HG03103 (cell line): ENCODE results near the gene MYF6.
A peak's percentile ranks its signal among the peaks of the same experiment; 100 is the strongest.

Experiments used
- ATAC-seq: cut with Tn5 transposase; IDR thresholded peaks from one replicate; pipeline ENCODE4 v1.9.1; 2021; ENCODE audit warnings: low read depth; ENCODE audit not compliant: unreplicated experiment

MYF6 gene

GRCh38 chr12:80702889-80703805, 4.3 kb upstream of the MYF6 start:
- peak; percentile 86 for ATAC-seq

GRCh38 chr12:80704420-80704819, 3.0 kb upstream of the MYF6 start:
- no peak for ATAC-seq

- ATAC-seq, result no peak
Observed at GRCh38 chr12:80707830-80708258, 410 bp downstream of the MYF6 start.

- no peak for ATAC-seq
Observed at GRCh38 chr12:80708259-80708974, 983 bp downstream of the MYF6 start.

DNA sequence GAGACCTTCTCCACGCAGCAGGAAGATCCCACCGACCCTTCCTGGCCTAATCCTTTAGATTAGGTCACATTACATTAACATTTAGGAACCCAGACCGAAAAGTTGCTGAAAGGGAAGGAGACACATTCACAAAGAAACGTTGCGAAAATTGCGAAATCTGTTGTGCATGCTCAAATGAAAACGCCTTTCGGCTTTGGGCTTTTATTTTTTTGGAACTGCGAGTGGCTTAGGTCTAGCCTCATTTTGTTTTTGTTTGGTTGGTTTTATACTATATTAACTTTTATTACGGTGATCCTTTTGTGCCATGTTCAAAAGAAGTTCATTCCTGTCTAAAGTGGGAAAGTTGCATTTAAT, 1.5 kb downstream of the MYF6 start:
- ATAC-seq, result no peak

DNA sequence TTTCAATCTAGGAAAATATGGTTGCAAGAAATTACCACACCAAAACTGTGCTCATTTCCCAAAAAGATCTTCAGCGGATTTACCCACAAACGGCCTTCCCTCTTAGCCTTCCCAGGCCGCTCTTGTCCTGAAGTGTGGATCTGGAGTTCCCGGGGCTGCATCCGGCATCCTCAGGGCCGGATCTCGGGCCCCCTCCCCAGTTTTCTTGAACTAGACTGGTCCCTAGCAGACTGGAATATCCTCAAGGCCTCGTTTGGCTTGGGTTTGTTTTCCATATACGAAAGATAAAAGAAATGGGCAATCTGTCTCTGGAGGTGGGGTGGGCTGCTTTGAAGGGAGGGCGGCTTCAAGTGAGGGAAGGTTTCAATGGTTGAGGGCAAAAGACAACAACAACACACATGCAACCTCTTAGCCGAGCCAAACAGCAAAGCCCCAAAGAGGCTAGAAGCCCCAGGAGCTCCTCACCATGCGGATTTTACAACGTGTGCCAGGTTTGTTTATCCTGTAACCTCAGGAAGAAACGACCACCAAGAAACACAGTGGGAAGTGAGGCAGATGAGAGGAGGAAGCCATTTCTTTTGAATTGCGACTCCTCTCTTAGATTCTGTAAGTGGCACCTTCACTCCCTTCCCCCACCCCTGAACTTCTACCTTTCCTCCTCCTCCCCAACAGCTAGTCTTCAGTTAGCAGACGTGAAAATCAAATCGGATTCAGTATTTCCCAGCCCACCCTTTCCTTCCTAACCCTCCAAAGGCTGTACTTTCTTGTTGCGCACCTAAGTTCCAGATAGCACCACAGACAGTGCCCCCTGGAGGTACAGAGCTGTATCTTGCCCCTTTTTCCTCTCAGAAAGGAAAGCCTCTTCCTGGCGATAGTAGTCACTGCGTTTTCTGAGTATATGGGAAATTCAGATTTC, 2.6 kb downstream of the MYF6 start:
- ATAC-seq, result peak; percentile 45

DNA sequence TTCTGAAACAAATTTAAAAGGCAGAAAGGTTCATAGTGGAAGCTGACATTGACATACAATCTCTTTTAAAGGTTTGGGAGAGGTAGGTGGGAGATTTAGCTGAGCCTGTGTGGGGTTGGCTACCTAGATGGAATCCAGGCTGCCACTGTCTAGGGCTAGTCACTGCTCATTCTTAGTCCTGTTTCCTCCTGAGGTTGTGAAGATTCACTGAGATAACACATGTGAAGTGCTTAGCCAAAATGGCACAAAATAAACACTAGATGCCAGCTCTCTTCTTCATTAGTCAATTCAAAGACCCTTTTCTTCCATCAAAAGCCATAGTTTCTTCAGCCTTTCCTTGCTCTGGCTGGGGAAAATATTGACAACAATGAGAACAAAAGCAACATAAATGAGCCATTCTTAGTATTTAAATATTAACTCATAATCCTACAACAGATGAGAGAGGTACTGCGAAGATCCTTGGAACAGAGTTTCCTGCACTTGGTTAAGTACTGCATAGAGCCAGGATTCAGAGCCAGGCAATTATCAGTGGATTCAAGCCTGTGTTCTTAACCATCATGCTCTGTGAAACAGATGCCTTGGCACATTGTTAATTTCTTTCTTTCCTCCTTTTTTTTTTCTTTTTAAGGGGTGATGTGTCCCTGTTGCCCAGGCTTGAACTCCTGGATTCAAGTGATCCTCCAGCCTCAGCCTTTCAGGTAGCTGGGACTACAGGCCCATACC, 3.5 kb downstream of the MYF6 start:
- ATAC-seq, result peak; percentile 10

DNA sequence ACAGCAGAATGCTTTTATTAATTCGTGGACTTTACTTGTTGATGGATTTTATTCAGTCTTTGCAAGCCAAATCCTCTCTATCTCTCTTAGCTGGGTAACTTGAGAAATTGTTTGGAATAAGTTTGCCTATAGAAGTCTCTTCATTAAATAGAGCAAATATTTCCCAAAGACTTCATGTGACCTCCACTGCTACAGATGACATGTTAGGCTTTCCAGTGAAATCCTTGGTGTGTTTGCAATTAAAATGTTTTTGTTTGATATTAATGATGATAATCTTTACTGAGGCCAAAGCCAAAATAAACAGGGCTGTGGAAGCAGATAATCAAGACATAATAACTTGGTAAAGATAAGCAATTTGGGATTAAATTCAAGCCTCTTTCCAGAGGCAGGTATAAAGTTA, 4.4 kb downstream of the MYF6 start:
- no peak for ATAC-seq

- no peak for ATAC-seq
Observed at GRCh38 chr12:80712866-80713265, 5.4 kb downstream of the MYF6 start.

DNA sequence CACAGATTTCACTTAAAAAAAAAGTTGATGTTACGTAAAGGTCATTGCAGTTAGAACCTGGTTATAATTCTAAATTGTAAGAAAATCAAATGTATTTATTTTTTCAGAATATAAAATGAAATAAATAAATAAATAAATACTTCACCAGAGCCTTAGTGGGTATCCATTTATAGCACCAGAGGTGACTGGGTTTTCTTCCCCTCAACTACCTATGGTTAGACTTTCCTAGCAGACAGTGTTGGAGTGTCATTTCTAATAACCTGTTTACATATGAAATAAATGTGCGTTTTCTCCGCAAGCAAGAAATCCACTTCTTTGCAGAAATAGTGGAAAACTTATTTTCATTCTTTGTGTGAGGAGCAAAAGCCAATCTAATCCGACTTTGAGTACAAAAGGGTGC, 6.0 kb downstream of the MYF6 start:
- ATAC-seq, result no peak

DNA sequence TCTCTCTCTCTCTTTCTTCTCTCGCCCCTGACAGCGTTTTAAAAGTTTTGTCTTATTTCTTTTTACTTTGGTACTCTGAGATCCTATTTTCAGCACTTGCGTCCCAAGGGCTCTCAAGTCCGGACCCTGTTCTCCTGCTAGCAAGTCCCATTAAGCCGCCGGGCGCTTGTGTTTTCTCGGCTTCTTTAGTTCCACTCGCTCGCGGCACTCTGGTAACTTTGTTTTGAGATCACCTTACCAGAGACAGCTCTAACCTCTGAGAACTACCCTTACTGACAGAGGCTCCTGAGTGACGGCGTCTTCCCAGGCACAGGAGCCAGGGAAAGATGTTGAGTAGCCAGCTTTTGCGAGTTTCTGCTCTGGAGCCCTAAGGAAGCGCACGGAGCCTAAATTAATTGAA, 6.6 kb downstream of the MYF6 start:
- ATAC-seq, result no peak

- ATAC-seq, result no peak
Observed at GRCh38 chr12:80714846-80715245, 7.4 kb downstream of the MYF6 start.

DNA sequence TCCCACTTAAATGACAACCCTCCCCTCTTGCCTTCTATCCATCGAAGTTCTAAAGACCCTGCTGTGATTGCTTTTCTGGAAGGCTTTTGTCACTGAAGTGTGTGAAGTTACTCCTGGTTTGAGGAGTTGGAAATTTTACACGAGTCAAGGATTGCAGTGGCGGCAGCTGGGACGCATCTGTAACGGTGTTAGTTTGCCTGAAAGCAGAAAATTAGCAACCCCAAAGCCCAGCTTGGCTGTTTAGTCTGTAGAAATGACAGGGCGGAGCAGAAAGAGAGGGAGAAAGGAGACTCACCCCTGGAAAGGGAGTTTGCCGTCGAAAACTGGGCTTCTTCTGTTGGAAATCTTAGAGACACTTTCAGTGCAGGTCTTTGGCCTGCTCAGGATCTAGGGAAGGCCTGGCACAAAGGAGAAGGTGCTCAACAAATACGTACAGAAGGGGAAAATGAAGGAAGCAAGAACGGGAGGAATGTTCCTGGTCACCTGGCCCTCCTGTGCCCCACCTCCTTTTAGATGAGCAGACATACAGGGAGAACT, 8.3 kb downstream of the MYF6 start:
- no peak for ATAC-seq

DNA sequence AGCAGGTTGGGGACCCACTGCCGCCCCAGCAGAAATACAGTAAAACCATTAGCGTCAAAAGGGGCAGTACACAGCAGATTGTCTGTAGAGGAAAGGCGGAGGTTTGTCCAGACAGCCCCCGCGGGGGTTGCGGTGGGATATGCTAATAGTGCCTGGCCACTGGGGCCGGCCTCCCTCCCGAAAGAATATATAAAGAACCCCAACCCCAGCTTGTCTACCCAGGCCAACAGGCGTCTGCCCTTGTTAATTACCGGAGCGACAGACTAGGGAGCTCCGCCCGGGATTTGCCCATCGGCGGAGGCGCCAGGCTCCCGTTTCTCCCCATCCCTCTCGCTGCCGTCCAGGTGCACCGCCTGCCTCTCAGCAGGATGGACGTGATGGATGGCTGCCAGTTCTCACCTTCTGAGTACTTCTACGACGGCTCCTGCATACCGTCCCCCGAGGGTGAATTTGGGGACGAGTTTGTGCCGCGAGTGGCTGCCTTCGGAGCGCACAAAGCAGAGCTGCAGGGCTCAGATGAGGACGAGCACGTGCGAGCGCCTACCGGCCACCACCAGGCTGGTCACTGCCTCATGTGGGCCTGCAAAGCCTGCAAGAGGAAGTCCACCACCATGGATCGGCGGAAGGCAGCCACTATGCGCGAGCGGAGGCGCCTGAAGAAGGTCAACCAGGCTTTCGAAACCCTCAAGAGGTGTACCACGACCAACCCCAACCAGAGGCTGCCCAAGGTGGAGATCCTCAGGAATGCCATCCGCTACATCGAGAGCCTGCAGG, 9.4 kb downstream of the MYF6 start, which contains the start of gene MYF5:
Gene MYF5, plus strand, starts transcription at position 217 of the 774 bp plus-strand sequence. Its CDS starts 152 bp downstream, at position 369.
- ATAC-seq, result no peak

- no peak for ATAC-seq
Observed at GRCh38 chr12:80717856-80718255, 10.4 kb downstream of the MYF6 start.

DNA sequence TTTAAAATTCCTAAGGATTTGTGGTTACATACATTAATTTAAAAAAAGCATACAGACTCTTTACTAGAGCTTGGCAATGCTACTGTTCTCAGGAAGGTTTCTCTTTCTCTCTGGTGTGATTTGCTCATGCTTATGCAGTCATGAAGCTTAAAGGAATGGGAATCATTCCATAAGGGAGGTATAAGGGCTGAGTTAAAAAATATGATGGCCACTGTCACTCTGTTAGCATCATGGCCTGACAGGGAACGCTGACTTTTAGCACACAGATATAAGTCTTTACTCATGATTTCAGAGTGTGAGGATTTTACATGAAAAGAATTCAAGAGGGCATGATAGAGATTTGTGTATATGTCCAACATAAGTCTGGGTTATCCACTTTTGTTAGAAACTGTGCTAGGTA, 13.1 kb downstream of the MYF6 start:
- no peak for ATAC-seq

- ATAC-seq, result no peak
Observed at GRCh38 chr12:80721326-80721725, 13.9 kb downstream of the MYF6 start.

DNA sequence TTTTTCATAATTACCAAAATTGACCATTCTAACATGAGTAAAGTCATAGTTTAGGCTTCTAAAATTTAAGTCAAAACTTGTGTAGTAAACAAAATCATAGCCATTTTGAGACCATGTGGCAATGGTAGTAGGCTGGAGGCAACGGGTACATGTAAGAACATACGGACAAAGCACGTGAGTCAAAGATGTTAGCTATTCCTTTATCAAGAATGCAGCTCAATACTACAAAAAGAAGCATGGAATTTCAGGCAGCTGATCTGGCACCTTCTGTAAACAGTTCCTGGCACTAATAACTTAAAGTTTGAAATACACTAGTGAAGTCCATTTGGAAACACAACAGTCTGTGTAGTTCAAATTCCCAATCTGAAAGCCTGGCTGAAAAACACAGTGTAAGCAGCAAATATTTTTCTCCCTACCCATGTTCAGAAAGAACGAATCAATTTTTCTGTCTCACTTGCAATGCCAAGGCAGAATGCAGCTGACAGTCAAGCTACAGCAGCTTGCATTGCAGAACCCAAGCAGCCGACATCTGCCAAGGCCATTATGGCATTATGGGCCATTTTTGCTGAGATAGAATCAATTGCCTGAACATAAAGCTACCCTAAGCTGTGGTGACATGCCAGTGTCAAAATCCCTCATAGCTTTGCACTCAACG, 38.5 kb downstream of the MYF6 start:
- ATAC-seq, result no peak

GRCh38 chr12:80747800-80748199, 40.4 kb downstream of the MYF6 start:
- ATAC-seq, result no peak
